HG03196 (cell line): ENCODE data around the gene RNF43.

Source experiments
- ATAC-seq: cut with Tn5 transposase; IDR thresholded peaks from one replicate; pipeline ENCODE4 v1.9.1; 2021; ENCODE audit not compliant: unreplicated experiment

Gene RNF43

DNA sequence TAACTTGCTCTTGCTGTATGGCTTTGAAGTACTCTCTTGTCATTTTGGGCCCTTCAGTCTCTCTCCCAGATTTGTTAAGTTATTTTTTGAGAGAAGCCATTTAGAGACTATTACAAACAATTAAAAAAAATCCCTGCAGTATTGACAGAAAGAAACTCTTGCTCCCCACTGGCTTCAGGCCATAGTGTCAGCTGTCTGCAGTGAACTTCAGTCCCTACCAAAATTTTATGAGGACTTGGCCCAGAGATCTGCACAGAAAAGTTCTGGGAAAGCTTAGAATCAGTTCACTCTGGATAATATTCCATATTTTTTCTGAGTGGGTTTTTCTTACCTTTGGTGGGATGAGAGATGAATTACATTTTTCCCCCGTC is 34.5 kb downstream of the RNF43 start:
- ATAC-seq: no peak

DNA sequence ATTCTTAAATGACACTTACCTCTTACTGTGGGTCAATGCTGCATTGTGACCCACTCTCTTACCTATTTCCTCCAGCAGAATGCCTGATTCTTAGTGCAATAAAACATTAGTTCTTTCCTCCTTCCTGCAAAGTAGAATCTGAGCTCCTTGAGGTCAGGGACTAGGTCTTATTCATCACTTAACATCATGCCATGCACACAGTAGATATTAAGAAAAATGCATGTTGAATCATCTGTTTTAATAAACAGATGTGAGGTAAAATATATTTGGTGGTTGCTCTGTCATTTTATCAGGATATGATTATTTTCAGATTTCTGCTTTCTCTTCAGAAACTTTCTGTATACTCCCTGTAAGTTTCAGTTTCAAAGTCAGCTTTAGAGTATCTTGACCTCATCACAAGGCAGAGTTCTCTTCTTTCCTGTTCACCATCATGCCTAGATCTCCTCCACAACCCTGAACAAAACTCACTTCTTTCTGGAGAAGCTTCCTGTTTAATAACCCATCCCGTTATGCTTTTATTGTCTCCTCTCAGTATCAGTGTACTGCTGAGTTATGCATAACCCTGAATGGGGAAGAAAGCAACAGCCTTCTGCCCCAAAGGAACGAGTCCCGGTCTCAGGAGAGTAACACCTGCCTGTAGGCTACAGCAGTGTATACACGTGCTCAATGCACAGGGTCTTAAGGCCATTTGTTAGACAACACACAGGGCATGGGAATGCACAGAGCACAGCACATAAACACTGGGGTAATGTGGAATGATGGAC is 35.0 kb downstream of the RNF43 start:
- ATAC-seq: peak; percentile 64

GRCh38 chr17:58381124-58382035 is 36.0 kb downstream of the RNF43 start:
- ATAC-seq: no peak

DNA sequence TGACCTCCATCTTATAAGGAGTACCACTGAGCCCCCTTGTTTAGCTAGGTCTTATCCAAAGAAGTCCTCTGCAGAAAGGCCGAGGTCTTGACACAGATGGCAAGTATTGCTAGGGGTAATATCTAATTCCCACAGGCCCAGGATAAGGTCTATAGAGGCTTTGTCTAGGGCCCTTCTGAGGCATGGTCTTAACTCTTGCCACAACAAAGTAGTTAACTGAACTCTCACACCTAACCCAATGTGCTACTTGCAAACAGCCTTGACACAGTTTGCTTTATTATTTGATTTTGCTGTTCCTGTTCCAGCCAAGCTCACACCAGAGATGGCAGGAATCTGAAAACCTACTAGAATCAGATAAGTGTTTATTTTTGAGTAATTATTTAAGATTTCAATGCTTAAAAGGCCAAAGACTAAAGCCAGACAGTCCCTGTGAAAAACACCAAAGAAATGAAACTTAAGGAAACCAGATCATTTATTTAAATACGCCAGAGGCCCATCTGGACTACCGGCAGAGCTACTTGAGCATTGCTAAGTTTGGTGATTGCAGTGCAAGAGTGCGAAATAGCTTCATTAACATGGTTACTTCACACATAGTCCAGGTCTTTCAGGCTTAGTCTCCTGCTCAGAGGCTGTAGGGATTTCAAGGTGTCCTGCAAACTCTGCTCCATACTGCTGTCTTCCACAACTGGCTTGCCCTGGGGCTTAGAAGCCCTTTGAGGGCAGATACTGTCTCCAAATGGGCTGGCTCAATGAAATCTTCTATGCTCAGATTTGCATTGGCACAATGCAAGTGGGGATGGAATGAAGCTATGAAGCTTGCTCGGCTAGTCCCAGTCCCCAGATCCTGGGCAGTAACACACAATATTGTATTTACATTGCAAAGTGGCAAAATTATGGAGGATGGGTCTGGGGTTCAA is 36.9 kb downstream of the RNF43 start:
- ATAC-seq: no peak

GRCh38 chr17:58379511-58379824 is 37.9 kb downstream of the RNF43 start:
- no peak for ATAC-seq

DNA sequence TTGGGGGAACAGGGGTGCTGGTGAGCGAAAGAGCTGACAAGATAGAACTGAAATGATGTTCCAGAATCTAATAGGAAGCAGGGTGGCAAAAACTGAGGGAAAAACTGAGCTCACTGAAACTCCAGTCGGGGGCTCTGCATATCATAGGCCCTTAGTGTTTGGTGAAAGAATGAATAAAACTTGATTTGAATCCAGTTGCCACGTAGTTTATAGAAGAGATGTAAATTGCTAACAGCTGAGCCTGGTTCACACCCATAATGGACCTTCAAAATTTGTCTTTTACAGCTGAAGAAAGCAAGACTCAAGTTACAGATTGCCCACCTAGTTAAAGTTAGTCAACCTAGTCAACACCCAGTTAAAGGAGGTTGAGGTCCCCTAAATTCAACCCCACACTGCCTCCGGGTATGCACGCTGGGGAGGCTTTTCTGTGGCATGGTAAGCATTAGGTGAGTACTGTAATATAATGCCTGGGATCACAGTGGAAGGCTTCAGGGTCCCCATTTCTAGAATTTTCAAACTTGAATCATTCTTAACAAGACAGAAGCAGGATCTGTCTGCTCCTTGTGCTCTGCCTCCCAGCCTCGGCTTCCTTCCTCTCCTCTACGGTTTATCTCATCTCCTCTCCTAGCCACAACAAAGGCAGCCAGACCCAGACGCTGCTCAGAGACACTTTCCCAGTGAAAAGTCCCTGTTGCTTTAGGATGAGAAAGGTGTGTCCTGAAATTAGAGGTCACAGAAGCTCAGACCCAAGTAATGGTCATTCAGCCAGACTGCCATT is 38.4 kb downstream of the RNF43 start:
- no peak for ATAC-seq

- ATAC-seq: no peak
Observed at GRCh38 chr17:58377661-58378060, 39.7 kb downstream of the RNF43 start.

DNA sequence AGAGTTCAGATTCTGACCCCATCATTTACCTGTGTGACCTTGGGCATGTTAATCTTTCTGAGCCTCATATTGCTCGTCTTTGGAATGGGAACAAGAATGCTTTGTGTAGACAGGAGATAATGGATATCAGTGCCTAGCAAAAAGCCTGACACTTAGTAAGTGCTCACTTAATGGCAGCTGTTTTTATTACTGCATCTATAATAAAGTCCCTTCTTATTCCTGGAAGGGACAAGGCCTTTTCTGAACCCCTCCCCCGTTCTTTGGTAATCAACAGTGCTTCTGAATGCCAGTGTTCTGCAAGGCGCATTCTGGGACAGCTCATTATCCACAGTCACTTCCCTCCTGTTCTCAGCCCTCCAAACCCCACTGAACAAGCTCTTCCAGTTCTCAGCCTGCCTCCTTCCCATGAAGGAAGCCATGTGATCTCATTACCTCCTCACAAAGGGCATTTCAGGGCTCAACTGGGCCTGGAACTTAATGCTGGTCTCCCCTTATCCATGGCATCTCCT is 40.2 kb downstream of the RNF43 start:
- no peak for ATAC-seq

DNA sequence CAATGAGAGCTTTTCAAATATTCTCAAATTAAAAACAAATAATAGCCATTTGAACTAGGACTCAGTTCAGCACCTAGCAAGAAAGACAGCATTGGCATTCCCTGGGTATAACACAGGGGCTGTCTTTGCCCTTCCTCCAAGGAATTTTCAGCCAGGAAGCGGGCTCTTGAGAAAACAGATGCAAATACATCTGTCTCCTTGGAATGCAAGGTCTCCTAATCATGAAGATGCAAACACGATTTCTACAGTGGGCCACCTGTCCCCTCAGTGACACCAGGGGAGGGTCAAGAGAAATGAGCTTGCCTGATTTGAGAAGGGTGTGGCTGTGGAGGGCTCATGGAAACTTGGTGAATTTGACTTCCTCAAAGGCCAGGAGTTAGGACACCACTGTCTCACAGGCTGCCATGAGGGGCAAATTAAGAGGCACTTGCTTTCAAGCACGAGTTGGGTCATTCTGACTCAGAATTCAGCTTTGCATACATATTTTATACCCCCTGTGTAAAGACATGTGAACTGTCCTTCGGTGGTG is 40.8 kb downstream of the RNF43 start:
- no peak for ATAC-seq

GRCh38 chr17:58375811-58376210 is 41.5 kb downstream of the RNF43 start:
- no peak for ATAC-seq

GRCh38 chr17:58375256-58375655 is 42.1 kb downstream of the RNF43 start:
- ATAC-seq: no peak

DNA sequence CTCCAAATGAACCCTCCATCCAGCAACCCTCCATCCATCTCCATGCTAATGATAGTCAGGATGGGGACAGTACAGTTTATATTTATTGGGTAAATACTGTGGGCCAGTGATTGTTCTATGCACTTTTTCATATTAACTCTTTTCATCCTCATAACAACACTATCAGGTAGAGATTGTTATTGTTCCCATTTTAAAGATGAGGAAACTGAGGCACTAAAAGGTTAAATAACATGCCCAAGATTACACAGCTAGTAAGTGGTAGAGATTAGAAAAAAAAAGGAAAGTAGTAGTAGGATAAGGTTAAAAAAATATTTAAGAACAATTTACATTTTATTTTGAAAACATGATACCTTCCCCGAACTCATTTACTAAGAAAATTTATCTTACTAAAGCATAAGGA is 43.4 kb downstream of the RNF43 start:
- no peak for ATAC-seq

DNA sequence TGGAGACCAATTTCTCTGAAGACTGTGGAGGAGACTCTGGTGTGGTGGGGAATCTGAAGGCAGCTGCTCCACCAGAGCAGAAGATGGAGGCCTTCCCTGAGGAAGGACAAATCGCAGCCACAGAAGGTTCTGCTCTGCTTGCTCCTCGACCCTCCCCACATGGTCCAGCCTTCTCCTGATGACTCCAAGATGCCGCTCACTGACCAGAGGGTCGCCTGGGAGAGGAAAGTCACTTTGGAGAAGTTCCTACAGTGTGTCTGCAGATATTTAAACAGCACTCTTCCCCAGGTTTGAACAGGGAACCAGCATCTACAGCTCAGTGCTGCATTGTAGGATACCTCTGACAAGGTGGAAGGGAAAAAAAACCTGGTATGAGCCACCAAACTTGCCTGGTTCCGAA is 44.3 kb downstream of the RNF43 start:
- ATAC-seq: no peak

- ATAC-seq: no peak
Observed at GRCh38 chr17:58371300-58371950, 45.9 kb downstream of the RNF43 start.

GRCh38 chr17:58370716-58371115 is 46.6 kb downstream of the RNF43 start:
- ATAC-seq: no peak

DNA sequence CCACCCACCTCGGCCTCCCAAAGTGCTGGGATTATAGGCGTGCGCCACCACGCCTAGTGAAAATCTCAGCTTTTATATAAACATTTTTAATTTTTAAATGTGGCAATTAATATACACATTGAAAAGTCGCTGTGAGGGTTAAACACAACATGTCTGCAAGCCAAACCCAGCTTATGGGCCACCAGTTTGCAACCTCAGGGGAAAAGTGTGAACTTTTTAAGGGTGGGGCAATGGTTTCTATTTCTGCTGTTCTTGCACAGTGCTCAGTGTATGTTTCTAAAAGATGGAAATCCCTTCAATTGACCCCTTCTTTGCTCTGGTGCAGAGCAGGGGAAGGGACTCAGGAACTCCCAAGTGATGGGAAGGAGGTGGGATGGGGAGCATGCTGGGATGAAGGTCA is 47.0 kb downstream of the RNF43 start:
- no peak for ATAC-seq

DNA sequence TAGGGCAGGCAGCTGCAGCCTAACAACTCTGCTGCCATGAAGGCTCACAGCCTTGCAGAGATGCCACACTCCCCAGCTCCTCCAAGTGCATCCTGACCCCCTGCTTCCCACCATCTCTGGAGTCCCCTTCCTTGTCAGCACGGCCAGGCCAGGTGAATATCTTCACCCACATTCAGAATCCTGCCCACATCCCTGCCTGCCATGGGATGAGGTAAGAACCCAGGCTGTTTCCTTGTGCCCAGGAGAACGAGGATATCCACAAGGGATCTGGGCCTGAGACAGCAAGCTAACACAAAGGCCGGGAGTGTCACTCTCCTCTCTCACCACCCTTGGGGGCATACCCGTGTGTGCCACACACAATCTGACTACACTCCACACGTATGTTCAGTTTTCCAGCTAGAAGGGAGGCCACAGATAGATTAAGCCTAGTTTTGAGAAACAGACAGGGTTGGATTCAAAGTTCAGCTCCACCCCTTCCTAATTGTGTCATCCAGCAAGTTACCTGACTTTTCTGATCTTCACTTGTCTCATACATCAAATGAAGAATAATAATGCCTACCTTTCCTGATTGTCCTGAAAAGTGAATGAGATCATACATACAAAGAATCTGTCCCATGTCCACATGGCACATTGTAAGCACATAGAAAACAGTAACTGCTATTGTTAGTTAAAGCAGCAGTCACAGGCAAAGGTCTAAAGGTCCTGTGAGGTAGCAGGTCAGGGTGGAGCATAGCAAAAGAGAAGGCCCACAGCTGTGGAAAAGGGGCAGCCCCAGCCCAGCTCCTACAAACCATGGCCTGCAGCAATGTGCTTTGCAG is 47.9 kb downstream of the RNF43 start:
- ATAC-seq: no peak

GRCh38 chr17:58368860-58369213 is 48.5 kb downstream of the RNF43 start:
- ATAC-seq: no peak
